ENCODE data around the gene CKMT2. TPM values are rescaled to one million over a fixed set of nuclear protein-coding genes. Genes with fewer than 3 reads are reported as not detected.

The CKMT2 gene
- polyA plus RNA-seq, 5 donors = 3.8 to 7.2 (median 4.2) TPM

GRCh38 chr5:81303563-81303962 is 70.4 kb downstream of the CKMT2 start:
- DNase-seq = no peak

- DNase-seq = no peak
Observed at GRCh38 chr5:81305785-81306184, 72.7 kb downstream of the CKMT2 start.

- no peak for DNase-seq
Observed at GRCh38 chr5:81308836-81309235, 75.7 kb downstream of the CKMT2 start.

GRCh38 chr5:81310402-81311063 is 77.4 kb downstream of the CKMT2 start:
- DNase-seq = no peak

GRCh38 chr5:81313278-81313677 is 80.2 kb downstream of the CKMT2 start:
- DNase-seq = no peak

- DNase-seq = no peak
Observed at GRCh38 chr5:81313686-81314085, 80.6 kb downstream of the CKMT2 start.

GRCh38 chr5:81314581-81314980 is 81.5 kb downstream of the CKMT2 start:
- DNase-seq = no peak

- DNase-seq = no peak
Observed at GRCh38 chr5:81315336-81315735, 82.2 kb downstream of the CKMT2 start.

GRCh38 chr5:81315830-81316229 is 82.7 kb downstream of the CKMT2 start:
- DNase-seq = no peak

Other genes starting within 250 kb of the CKMT2 start
- 10 to 100 TPM; 38.3 to 48.1 (median 40.5) TPM for gene ZCCHC9, start 68.3 kb downstream of the CKMT2 start, polyA plus RNA-seq (ENCODE audit: insufficient read depth in 1 of 5, insufficient read length in 5 of 5, low replicate concordance in 1 of 5)
- under 1 TPM; 0.25 to 0.54 (median 0.37) TPM for gene ACOT12, start 160.8 kb downstream of the CKMT2 start, polyA plus RNA-seq (ENCODE audit: insufficient read depth in 1 of 5, insufficient read length in 5 of 5, low replicate concordance in 1 of 5)

Measured in right lung (tissue), 5 donors.